ENCODE data around the gene DES.

DES gene

GRCh38 chr2:219462349-219462748, 44.2 kb downstream of the DES start:
- no peak for DNase-seq (ENCODE audit: low read depth)
- no peak overlapping the region for H3K4me3 ChIP-seq (replicated peaks; ENCODE audit: low read depth, low read length)
- no peak for TF ChIP-seq CTCF (IDR thresholded peaks at IDR 0.05; ENCODE audit: low read length, missing control alignments)

GRCh38 chr2:219464286-219465032, 46.3 kb downstream of the DES start:
- TF ChIP-seq CTCF (IDR thresholded peaks at IDR 0.05; ENCODE audit: low read length, missing control alignments) = no peak
- no peak for DNase-seq (ENCODE audit: low read depth)

GRCh38 chr2:219465659-219466561, 47.7 kb downstream of the DES start:
- no peak for TF ChIP-seq CTCF (IDR thresholded peaks at IDR 0.05; ENCODE audit: low read length, missing control alignments)
- no peak for DNase-seq (ENCODE audit: low read depth)
- H3K4me3 ChIP-seq (replicated peaks; ENCODE audit: low read depth, low read length) = no peak overlapping the region

More at GRCh38 chr2:219464286-219465032, 46.3 kb downstream of the DES start:
- no peak overlapping the region for H3K4me3 ChIP-seq (replicated peaks; ENCODE audit: low read depth, low read length)

GRCh38 chr2:219466816-219467735, 48.9 kb downstream of the DES start:
- no peak for DNase-seq (ENCODE audit: low read depth)

GRCh38 chr2:219467736-219468075, 49.5 kb downstream of the DES start:
- no peak for TF ChIP-seq CTCF (IDR thresholded peaks at IDR 0.05; ENCODE audit: low read length, missing control alignments)
- H3K4me3 ChIP-seq (replicated peaks; ENCODE audit: low read depth, low read length) = no peak overlapping the region
- no peak for DNase-seq (ENCODE audit: low read depth)

More at GRCh38 chr2:219466816-219467735, 48.9 kb downstream of the DES start:
- H3K4me3 ChIP-seq (replicated peaks; ENCODE audit: low read depth, low read length) = no peak overlapping the region
- no peak for TF ChIP-seq CTCF (IDR thresholded peaks at IDR 0.05; ENCODE audit: low read length, missing control alignments)

GRCh38 chr2:219468410-219469185, 50.4 kb downstream of the DES start:
- TF ChIP-seq CTCF (IDR thresholded peaks at IDR 0.05; ENCODE audit: low read length, missing control alignments) = no peak
- DNase-seq (ENCODE audit: low read depth) = no peak
- no peak overlapping the region for H3K4me3 ChIP-seq (replicated peaks; ENCODE audit: low read depth, low read length)

Data from fibroblast of pulmonary artery (primary cell).